Stimulated activated effector memory CD8-positive, alpha-beta T cell treated with anti-CD3 and anti-CD28 coated beads, Interleukin-12 subunit alpha, Interleukin-12 subunit beta, amount 100 ng/mL, for 72 hours (primary cell): ENCODE measurements around the gene KHK.
"Not testable (repeated sequence)": the region's sequence is repeated elsewhere in the genome, so short reads cannot be mapped to it uniquely, and the experiment has no call there.

Experiments
- ATAC-seq: fragments of 150-1000 bp; cut with Tn5 transposase; 2 replicates; pipeline ENCODE4 v1.10.0; 2021
- DNase-seq, 2 donors: peaks; one replicate each; pipeline ENCODE4 v3.0.0; 2021 to 2022; ENCODE audit warnings: low spot score in 2 of 2
- H3K27ac Mint-ChIP-seq: one replicate; pipeline ENCODE4 v1.8.0; 2022; ENCODE audit warnings: mild to moderate bottlenecking, mixed read lengths
- H3K36me3 Mint-ChIP-seq: one replicate; pipeline ENCODE4 v1.8.0; 2022; ENCODE audit warnings: mild to moderate bottlenecking, mixed read lengths
- H3K4me1 Mint-ChIP-seq: one replicate; pipeline ENCODE4 v1.8.0; 2022; ENCODE audit warnings: mixed read lengths
- H3K4me3 Mint-ChIP-seq: one replicate; pipeline ENCODE4 v1.8.0; 2022; ENCODE audit warnings: mild to moderate bottlenecking, mixed read lengths
- H3K9me3 Mint-ChIP-seq: one replicate; pipeline ENCODE4 v1.8.0; 2022; ENCODE audit warnings: mixed read lengths

KHK gene

DNA sequence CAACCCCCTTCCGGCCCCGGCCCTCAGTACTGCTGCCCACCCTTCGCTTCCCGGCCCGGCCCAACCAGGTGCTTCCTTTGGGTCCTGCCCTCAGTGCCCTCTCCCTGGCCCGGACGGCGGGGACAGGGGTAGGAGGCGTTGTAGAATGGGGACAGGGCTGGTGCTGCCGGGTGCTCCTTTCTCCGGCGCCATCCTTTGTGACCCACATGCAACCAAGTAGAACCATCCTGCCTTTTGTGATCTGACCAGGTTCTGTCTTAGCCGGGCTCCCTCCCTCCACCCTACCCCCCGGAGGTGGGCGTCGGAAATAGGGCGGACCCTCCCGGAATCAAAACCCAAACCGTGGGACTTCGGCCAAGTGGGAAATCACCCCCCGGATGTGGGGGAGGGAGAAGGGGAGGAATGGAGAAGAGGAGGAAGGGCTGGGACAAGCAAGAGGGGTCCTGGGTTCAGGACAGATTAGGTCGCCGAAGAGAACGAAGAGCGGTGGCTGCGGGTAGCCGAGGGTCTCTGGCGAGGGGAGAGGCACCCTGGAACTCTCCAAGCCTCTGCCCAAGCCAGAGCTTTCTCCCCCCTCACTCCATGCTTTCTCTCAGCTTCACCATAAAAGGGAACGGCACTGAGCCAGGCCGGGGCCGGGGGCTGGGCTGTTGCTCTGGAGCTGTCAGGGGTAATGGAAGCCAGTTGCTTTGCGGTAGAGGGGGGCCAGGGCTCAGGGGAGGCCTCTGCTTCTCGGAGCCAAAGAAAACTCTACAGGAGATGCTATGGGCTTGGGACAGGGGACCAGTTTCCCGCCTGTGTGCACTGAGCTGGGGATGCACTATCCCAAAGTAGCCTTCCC lies 14.4 kb upstream of the KHK start:
- H3K4me3 Mint-ChIP-seq, result peak overlapping the region; percentile 92
- ATAC-seq (no peak), DNase-seq (peak in 1 of 2 donors; percentile 75)

DNA sequence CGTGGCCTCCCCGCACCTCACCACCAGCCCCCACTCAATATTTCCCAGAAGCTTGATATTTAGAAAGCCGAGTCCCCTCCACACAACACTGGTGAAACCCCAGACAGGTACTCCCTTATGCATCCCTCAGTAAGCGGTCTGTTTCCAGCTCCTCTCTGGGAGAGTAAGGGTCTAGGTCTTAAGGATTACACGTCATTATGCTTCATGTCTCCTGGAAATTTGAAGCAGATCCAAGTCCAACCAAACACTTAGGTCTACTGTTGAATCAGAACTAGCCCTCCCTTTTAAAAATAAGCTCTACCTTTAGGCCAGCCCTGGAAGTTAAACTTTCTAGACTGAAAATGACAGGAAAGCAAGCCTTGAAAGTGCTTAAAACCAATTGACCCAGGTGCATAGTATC lies 13.7 kb upstream of the KHK start:
- DNase-seq, result no peak
- peaks cover 80% of the 10 kb centered on the region for H3K4me1 Mint-ChIP-seq
- peak overlapping the region; percentile 93 for H3K27ac Mint-ChIP-seq
- peak overlapping the region; percentile 92 for H3K4me3 Mint-ChIP-seq
- H3K36me3 Mint-ChIP-seq, result peaks cover 27% of the 10 kb centered on the region
- H3K9me3 Mint-ChIP-seq, result no peaks in the 10 kb centered on the region
- no peak for ATAC-seq

More for the DNA sequence above, 14.4 kb upstream of the KHK start:
- Mint-ChIP-seq H3K27ac (peak overlapping the region; percentile 93), H3K9me3 (no peaks in the 10 kb centered on the region), H3K4me1 (peaks cover 85% of the 10 kb centered on the region), H3K36me3 (peaks cover 35% of the 10 kb centered on the region)

DNA sequence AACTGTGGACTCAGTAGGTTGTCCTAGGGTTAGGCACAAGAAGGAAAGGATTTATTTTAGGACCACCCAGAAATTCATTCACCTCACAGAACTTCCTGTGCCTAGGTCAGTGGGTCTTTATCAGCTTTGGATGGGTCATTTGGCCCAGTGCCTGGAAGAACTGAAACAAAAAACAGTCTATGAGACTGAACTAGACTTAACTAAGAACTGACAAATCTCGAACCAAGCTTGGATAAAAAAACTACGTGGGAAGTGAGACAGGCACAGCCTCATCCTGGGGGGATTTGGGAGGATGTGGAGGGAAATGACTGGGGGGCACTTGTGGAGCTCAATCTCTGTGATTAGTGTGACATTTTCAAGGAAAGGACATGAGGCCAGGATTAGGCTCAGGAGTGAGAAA lies 12.8 kb upstream of the KHK start:
- Mint-ChIP-seq H3K4me1 (peaks cover 71% of the 10 kb centered on the region), H3K4me3 (no peak overlapping the region), H3K36me3 (peaks cover 19% of the 10 kb centered on the region)

DNA sequence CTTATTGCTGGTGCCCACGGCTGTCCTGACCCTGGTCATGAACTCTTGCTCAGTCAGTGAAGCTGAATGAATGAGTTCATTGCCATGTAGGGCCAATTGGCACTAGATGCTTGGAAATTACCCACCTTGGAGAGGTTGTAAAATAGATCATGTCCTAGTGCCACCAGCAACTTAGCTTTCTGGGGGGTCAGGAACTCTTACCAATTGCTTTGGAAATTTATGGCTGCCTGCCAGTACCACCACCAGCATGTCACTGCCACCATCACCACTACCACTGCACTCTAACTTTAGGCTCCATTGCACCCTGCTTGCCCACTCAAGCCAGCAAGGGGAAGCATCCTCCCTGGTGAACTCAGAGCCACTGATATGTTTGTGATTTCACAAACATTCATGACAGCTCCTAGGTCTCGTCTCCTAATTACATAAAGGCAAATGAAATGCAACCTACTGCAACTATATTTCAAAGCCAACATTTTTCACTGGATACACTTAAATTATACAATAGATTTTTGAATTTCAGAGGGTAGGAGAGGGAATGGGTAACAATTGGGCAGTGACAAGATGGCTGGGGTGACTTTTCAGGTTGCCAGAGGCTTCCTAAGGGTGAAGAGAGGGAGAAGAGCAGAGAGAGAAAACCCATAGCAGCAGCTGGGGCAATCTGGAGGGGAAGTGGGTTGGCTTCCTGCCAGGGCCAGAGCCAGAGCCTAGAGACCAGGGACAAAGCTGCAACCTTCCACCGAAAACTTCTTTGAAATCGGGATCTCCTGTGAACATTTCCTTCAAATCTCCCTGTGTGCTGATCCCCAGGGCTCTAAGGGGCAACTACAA lies 11.6 kb upstream of the KHK start:
- no peak for ATAC-seq
- H3K4me1 Mint-ChIP-seq, result peaks cover 61% of the 10 kb centered on the region
- peak overlapping the region; percentile 93 for H3K27ac Mint-ChIP-seq
- peak overlapping the region; percentile 40 for H3K4me3 Mint-ChIP-seq
- H3K9me3 Mint-ChIP-seq, result no peaks in the 10 kb centered on the region
- peaks cover 7% of the 10 kb centered on the region for H3K36me3 Mint-ChIP-seq
- DNase-seq, result peak in 1 of 2 donors; percentile 31

More for the DNA sequence above, 12.8 kb upstream of the KHK start:
- ATAC-seq (no peak), DNase-seq (no peak)
- Mint-ChIP-seq H3K27ac (peak overlapping the region; percentile 93), H3K9me3 (no peaks in the 10 kb centered on the region)

DNA sequence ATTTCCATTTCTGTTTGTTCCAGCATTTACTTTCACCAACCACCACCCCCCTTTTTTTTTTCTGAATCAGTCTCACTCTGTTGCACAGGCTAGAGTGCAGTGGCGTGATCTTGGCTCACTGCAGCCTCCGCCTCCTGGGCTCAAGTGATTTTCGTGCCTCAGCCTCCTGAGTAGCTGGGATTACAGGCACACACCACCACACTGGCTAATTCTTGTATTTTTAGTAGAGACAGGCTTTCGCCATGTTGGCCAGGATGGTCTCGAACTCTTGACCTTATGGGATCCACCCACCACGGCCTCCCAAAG lies 11.1 kb upstream of the KHK start:
- Mint-ChIP-seq H3K4me1 (peaks cover 61% of the 10 kb centered on the region), H3K4me3 (peak overlapping the region; percentile 40), H3K27ac (peak overlapping the region; percentile 93)
- not testable (repeated sequence) for H3K9me3 Mint-ChIP-seq, DNase-seq, H3K36me3 Mint-ChIP-seq, ATAC-seq

DNA sequence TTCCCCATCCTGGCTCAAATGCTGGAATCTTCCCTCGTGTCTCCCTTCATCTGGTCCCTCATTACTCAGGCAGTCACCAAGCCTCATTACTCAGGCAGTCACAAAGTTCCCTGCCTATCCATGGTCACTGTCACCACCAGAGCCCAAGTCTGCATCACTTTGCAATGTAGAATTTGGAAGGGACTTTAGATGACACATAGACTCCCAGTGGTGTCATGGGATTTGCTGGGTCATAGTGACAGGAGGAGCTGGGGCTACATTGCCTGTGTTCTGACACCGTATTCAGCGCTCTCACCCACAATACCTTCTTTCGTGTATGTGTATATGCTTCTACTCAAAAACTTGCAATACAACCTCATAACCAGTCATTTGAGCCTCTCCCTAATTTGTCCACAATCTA lies 10.2 kb upstream of the KHK start:
- peaks cover 63% of the 10 kb centered on the region for H3K4me1 Mint-ChIP-seq
- no peak for ATAC-seq

DNA sequence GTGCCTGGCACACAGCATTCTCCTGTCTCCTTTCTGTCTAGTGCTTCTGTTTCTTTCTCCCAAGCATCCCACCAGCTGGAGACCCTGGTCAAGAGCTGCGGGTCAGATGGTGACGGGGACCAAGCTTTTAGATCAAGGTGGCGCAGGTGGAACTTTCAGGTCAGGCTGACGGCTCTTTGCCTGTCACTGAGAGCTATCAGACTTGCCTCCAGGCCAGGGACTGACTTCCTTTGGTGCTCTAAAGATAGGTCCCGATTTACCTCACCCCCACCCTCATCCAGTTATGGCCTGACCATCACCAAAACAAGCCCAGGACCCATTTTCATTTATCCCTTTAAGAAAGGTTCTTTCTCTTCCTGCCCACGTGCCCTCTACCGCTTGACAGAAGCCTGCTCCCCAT lies 9.3 kb upstream of the KHK start:
- Mint-ChIP-seq H3K4me3 (no peak overlapping the region), H3K4me1 (peaks cover 65% of the 10 kb centered on the region), H3K9me3 (no peaks in the 10 kb centered on the region), H3K27ac (peak overlapping the region; percentile 71), H3K36me3 (peaks cover 11% of the 10 kb centered on the region)
- DNase-seq, result no peak
- no peak for ATAC-seq

More for the DNA sequence above, 10.2 kb upstream of the KHK start:
- peaks cover 9% of the 10 kb centered on the region for H3K36me3 Mint-ChIP-seq
- no peak for DNase-seq
- no peak overlapping the region for H3K4me3 Mint-ChIP-seq
- peak overlapping the region; percentile 71 for H3K27ac Mint-ChIP-seq
- H3K9me3 Mint-ChIP-seq, result no peaks in the 10 kb centered on the region

DNA sequence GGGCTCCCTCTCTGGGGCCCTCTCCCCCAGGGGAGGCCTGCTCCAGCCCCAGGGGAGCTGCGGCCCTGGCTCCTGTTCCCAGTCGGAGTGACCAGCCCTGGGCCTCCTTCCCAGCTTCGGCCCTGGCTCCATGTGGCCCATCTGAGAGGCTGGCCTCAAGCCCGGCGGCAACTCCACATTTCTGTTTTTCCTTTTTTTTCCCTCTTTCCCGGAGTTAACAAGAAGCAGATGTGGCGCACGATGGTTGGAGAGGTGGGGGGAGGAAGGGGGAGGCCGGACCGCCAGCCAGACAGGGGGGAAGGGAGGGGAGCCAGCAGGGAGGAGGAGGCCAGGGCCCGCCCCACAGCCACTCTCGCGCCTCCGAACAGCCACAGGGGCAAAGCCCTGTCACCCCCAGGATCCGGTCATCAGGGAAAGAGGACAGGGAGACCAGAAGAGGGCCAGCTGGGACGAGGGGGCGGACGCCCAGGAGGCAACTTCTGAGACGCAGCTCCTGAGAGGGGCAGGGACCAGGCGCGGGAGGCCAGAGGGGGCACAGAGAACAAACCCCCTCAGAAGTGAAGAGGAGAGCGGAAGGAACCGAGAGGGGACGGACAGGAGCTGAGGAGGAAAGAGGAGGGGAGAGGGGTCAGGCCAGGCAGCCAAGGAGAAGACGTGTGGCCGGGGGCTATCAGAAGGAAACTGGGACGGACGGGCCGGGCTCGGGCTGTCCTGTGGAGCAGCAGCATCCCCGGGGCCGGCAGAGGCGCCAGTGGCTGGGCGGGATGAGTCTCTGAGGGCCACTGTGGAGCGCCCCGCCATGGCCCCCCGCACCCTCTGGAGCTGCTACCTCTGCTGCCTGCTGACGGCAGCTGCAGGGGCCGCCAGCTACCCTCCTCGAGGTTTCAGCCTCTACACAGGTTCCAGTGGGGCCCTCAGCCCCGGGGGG lies 8.0 kb upstream of the KHK start, which contains the start of gene EMILIN1:
Gene EMILIN1 (plus strand): TSS at position 349 of the 928 bp plus-strand sequence. CDS start 451 bp downstream, at position 800.
- ATAC-seq (no peak), DNase-seq (no peak)
- Mint-ChIP-seq H3K9me3 (no peaks in the 10 kb centered on the region), H3K4me1 (peaks cover 58% of the 10 kb centered on the region), H3K4me3 (no peak within 1 kb of the TSS), H3K27ac (peak within 1 kb of the TSS; percentile 71), H3K36me3 (peaks cover 11% of the 10 kb centered on the region)

DNA sequence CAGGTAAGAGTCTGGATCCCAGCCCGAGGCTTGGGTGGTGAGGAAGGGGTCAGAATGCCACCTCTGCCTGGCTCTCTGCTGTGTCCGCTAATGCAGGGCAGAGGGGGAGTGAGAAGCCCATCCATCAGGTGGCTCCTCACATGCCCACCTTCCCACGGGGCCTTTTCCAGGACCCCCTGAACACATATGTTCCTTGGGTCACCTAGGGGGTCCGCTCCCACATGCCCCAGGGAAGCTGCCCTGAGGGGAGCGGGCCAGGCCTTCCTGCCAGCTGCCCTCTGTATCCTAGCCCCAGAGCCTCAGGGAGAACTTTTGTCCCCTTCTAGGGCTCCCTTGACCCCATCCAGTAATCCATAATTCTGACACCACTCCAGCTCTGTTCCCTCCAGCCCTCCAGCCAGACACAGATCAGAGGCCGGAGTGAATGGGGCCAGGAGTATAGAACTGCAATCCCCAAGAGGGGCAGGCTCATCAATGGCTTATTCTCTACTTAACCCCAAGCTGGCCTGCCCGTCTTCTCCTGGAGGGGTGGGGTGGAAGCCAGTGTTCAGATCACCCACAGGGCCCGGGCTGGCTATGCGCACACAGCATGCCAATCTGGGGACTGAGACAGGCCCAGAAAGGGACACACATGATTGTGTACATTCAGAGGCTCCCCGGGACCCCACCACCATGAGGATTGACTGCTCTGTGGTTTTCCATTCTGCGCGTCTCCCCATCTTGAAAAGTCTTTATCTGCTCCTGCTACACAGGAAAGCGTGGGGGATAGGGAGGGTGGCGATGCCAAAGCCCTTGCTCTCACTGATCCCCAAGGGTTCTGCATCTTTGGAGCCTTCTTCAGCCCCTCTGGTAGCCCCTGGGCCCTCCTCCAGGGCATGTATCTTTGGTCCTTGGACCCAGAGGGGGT lies 7.1 kb upstream of the KHK start:
- Mint-ChIP-seq H3K4me3 (no peak overlapping the region), H3K4me1 (peaks cover 53% of the 10 kb centered on the region), H3K27ac (peak overlapping the region; percentile 95), H3K9me3 (no peaks in the 10 kb centered on the region), H3K36me3 (peaks cover 11% of the 10 kb centered on the region)
- no peak for ATAC-seq
- no peak for DNase-seq

DNA sequence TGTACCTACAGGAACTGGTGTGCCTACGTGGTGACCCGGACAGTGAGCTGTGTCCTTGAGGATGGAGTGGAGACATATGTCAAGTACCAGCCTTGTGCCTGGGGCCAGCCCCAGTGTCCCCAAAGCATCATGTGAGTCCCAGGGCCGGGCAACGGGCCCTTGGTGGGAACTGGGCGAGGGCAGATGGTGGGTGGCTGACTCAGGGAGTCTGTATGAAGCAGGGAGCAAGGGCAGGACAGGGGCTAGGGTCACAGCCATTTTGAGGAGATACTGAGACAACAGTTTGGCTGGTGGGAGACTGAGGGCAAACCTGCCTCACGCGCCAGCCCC lies 6.5 kb upstream of the KHK start:
- peaks cover 50% of the 10 kb centered on the region for H3K4me1 Mint-ChIP-seq
- no peaks in the 10 kb centered on the region for H3K9me3 Mint-ChIP-seq
- DNase-seq, result no peak
- peak overlapping the region; percentile 95 for H3K27ac Mint-ChIP-seq
- H3K36me3 Mint-ChIP-seq, result peaks cover 11% of the 10 kb centered on the region
- H3K4me3 Mint-ChIP-seq, result no peak overlapping the region
- ATAC-seq, result no peak

DNA sequence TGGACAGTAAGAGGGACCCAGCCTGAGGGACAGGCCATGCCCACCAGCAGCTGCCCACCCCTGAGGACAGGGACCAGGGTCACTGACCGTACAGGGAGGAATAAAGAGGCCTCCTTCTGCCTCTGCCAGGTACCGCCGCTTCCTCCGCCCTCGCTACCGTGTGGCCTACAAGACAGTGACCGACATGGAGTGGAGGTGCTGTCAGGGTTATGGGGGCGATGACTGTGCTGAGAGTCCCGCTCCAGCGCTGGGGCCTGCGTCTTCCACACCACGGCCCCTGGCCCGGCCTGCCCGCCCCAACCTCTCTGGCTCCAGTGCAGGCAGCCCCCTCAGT lies 6.0 kb upstream of the KHK start:
- H3K36me3 Mint-ChIP-seq, result peaks cover 11% of the 10 kb centered on the region
- no peaks in the 10 kb centered on the region for H3K9me3 Mint-ChIP-seq
- H3K27ac Mint-ChIP-seq, result peak overlapping the region; percentile 95
- H3K4me1 Mint-ChIP-seq, result peaks cover 50% of the 10 kb centered on the region
- ATAC-seq, result no peak
- peak overlapping the region; percentile 73 for H3K4me3 Mint-ChIP-seq
- no peak for DNase-seq

DNA sequence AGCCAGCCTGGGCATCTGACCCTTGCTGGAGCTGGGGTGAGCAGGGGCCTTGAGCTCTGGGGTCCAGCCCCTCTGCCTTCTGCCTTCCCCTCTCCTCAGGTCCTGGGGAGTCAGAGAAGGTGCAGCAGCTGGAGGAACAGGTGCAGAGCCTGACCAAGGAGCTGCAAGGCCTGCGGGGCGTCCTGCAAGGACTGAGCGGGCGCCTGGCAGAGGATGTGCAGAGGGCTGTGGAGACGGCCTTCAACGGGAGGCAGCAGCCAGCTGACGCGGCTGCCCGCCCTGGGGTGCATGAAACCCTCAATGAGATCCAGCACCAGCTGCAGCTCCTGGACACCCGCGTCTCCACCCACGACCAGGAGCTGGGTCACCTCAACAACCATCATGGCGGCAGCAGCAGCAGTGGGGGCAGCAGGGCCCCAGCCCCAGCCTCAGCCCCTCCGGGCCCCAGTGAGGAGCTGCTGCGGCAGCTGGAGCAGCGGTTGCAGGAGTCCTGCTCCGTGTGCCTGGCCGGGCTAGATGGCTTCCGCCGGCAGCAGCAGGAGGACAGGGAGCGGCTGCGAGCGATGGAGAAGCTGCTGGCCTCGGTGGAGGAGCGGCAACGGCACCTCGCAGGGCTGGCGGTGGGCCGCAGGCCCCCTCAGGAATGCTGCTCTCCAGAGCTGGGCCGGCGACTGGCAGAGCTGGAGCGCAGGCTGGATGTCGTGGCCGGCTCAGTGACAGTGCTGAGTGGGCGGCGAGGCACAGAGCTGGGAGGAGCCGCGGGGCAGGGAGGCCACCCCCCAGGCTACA lies 4.4 kb upstream of the KHK start:
- Mint-ChIP-seq H3K9me3 (no peaks in the 10 kb centered on the region), H3K36me3 (peaks cover 17% of the 10 kb centered on the region), H3K4me3 (peak overlapping the region; percentile 73), H3K27ac (peak overlapping the region; percentile 95), H3K4me1 (peaks cover 45% of the 10 kb centered on the region)
- DNase-seq (no peak), ATAC-seq (no peak)

DNA sequence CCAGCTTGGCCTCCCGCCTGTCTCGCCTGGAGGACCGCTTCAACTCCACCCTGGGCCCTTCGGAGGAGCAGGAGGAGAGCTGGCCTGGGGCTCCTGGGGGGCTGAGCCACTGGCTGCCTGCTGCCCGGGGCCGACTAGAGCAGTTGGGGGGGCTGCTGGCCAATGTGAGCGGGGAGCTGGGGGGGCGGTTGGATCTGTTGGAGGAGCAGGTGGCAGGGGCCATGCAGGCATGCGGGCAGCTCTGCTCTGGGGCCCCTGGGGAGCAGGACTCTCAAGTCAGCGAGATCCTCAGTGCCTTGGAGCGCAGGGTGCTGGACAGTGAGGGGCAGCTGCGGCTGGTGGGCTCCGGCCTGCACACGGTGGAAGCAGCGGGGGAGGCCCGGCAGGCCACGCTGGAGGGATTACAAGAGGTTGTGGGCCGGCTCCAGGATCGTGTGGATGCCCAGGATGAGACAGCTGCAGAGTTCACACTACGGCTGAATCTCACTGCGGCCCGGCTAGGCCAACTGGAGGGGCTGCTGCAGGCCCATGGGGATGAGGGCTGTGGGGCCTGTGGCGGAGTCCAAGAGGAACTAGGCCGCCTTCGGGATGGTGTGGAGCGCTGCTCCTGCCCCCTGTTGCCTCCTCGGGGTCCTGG lies 3.7 kb upstream of the KHK start:
- Mint-ChIP-seq H3K27ac (no peak overlapping the region), H3K4me1 (peaks cover 47% of the 10 kb centered on the region), H3K4me3 (peak overlapping the region; percentile 23), H3K36me3 (peaks cover 17% of the 10 kb centered on the region), H3K9me3 (no peaks in the 10 kb centered on the region)
- ATAC-seq, result no peak
- no peak for DNase-seq
